ENCODE results near the gene PGK2. TPM values are rescaled to one million over a fixed set of nuclear protein-coding genes. Genes with fewer than 3 reads are reported as not detected.

PGK2 gene
- total RNA-seq (2021; fragmentation: NEBNext Ultra II Directional; extraction: Animal tissue kit (Norgen Biotek cat#: 25700)) (not detected in 2 replicates), polyA plus RNA-seq (2011; rRNA removed) (not detected in 2 replicates), polyA minus RNA-seq (2011; rRNA and poly(A)+ RNA removed) (not detected in 2 replicates)
- not detected for polyA plus RNA-seq (2011; cell fraction: cytosol; rRNA removed)
- polyA plus RNA-seq (2011; cell fraction: nucleus; rRNA removed): not detected
- polyA plus RNA-seq (2012, experiment 1 of 2): not detected in 4 replicates
- not detected for polyA plus RNA-seq (2012, experiment 2 of 2)
- polyA plus RNA-seq (2013, experiment 1 of 2): not detected
- not detected for polyA plus RNA-seq (2013, experiment 2 of 2)
- polyA minus RNA-seq (2011; cell fraction: cytosol; rRNA and poly(A)+ RNA removed): not detected
- not detected for polyA minus RNA-seq (2011; cell fraction: nucleus; rRNA and poly(A)+ RNA removed)
- long read RNA-seq, experiment 1: 0 reads
- long read RNA-seq, experiment 2: 0 reads

DNA sequence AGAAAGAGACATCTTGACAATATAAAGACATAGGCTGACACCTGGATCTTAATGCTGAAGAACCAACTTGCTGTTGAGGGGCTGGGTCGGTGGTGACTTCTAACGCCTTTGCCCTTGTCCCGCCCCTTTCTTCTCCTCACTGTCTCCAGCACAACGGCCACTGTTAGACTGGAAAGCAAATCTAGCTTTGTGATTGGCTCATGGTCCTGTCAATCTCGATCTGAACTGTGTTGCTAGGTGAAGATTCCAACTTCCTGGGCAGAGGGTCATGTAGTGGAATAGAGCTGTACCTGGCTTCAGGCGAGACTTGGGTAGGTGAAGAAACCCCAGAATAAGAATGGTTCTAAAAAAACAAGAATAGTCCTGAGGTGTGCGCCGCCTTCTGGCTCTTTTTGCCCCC is at the start of gene PGK2:
TSS of gene PGK2 (minus strand) at position 110 of the 400 bp plus-strand sequence. CDS start at position 12, 98 bp downstream.
- CTCF ChIA-PET (ENCODE audit: partially characterized antibody): no interaction called here
- H2AFZ ChIP-seq (ENCODE audit: low read length): no peak within 1 kb of the TSS
- TF ChIP-seq SP2 (IDR thresholded peaks at IDR 0.05; ENCODE audit: low read length) (peak; percentile 49), SUZ12 (IDR thresholded peaks at IDR 0.05; ENCODE audit: low read length) (no peak), HDAC6 (IDR thresholded peaks at IDR 0.05; ENCODE audit: low read depth, low read length) (no peak), GTF2F1 (IDR thresholded peaks at IDR 0.05; ENCODE audit: borderline replicate concordance, low read depth, low read length) (no peak), RFX5 (IDR thresholded peaks at IDR 0.05; ENCODE audit: borderline replicate concordance, low read depth, low read length) (peak; percentile 78), RXRA (IDR thresholded peaks at IDR 0.05; ENCODE audit: insufficient read depth, low read depth, low read length) (no peak), CHD2 (IDR thresholded peaks at IDR 0.05; ENCODE audit: low read length) (peak; percentile 56; the same call in 1 of the 2 replicates), SRF (IDR thresholded peaks at IDR 0.05; ENCODE audit: low read depth, low read length) (no peak), POLR2A (IDR thresholded peaks at IDR 0.05; ENCODE audit: control extremely low read depth in 1 of 2, low read depth in 2 of 2, low read length in 2 of 2) (no peak), FOSL1 (IDR thresholded peaks at IDR 0.05; ENCODE audit: insufficient read depth, low read depth, low read length) (no peak)
- TF ChIP-seq, protein P1, sequence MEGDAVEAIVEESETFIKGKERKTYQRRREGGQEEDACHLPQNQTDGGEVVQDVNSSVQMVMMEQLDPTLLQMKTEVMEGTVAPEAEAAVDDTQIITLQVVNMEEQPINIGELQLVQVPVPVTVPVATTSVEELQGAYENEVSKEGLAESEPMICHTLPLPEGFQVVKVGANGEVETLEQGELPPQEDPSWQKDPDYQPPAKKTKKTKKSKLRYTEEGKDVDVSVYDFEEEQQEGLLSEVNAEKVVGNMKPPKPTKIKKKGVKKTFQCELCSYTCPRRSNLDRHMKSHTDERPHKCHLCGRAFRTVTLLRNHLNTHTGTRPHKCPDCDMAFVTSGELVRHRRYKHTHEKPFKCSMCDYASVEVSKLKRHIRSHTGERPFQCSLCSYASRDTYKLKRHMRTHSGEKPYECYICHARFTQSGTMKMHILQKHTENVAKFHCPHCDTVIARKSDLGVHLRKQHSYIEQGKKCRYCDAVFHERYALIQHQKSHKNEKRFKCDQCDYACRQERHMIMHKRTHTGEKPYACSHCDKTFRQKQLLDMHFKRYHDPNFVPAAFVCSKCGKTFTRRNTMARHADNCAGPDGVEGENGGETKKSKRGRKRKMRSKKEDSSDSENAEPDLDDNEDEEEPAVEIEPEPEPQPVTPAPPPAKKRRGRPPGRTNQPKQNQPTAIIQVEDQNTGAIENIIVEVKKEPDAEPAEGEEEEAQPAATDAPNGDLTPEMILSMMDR (IDR thresholded peaks at IDR 0.05; ENCODE audit: control extremely low read depth in 1 of 3, insufficient read depth in 1 of 3, low read depth in 1 of 3, low read length in 3 of 3): no peak

More for the DNA sequence above, at the start of gene PGK2:
- Histone ChIP-seq H2BK120ac (replicated peaks; ENCODE audit: low read depth, low read length) (no peak within 1 kb of the TSS), H3K27me3 (replicated peaks in 1 of 4; ENCODE audit: control insufficient read depth in 3 of 4, extremely low read depth in 1 of 4, insufficient read depth in 3 of 4, low read length in 3 of 4) (no peaks in the 10 kb centered on the region), H3K14ac (ENCODE audit: insufficient read length) (no peak within 1 kb of the TSS), H3K79me1 (ENCODE audit: low read depth, low read length) (no peaks in the 10 kb centered on the region), H3K23ac (ENCODE audit: insufficient read length) (no peak within 1 kb of the TSS), H4K8ac (ENCODE audit: extremely low read depth, insufficient read depth, low read length) (no peak within 1 kb of the TSS; the same call in 1 of the 2 replicates), H3K23me2 (ENCODE audit: low read depth, low read length) (no peaks in the 10 kb centered on the region), H3K4me1 (replicated peaks in 1 of 4; ENCODE audit: control insufficient read depth in 3 of 4, insufficient read depth in 4 of 4, low read length in 3 of 4) (no peaks in the 10 kb centered on the region; a peak in 1 of 7 replicates), H3K18ac (ENCODE audit: extremely low read depth, low read length) (no peak within 1 kb of the TSS), H3K4ac (replicated peaks; ENCODE audit: insufficient read length, low read depth, low read length) (no peak within 1 kb of the TSS), H2AK5ac (ENCODE audit: low read depth, low read length) (no peak within 1 kb of the TSS), H3K9me3 (ENCODE audit: insufficient read depth in 2 of 2, low read depth in 1 of 2, low read length in 1 of 2) (no peaks in the 10 kb centered on the region), H4K91ac (replicated peaks; ENCODE audit: insufficient read length, low read length) (no peak within 1 kb of the TSS), H3K56ac (replicated peaks; ENCODE audit: insufficient read length, low read depth, low read length) (no peak within 1 kb of the TSS), H3K9ac (replicated peaks in 1 of 4; ENCODE audit: extremely low read depth in 1 of 4, low read depth in 3 of 4, low read length in 3 of 4) (no peak within 1 kb of the TSS), H2BK5ac (ENCODE audit: low read depth, low read length) (no peak within 1 kb of the TSS), H3K27ac (ENCODE audit: low read depth, low read length) (no peak within 1 kb of the TSS), H4K20me1 (replicated peaks in 1 of 2; ENCODE audit: control insufficient read depth in 1 of 2, insufficient read depth in 2 of 2, low read length in 2 of 2) (no peaks in the 10 kb centered on the region), H3K4me3 (ENCODE audit: extremely low read depth in 1 of 4, insufficient read depth in 2 of 4, low read depth in 3 of 4, low read length in 4 of 4) (no peak within 1 kb of the TSS), H2BK15ac (ENCODE audit: low read length) (no peak within 1 kb of the TSS), H2BK20ac (ENCODE audit: low read length) (no peak within 1 kb of the TSS), H4K5ac (ENCODE audit: insufficient read length, low read depth, low read length) (no peak within 1 kb of the TSS), H3K36me3 (ENCODE audit: control insufficient read depth in 2 of 4, insufficient read depth in 4 of 4, low read length in 3 of 4) (no peaks in the 10 kb centered on the region), H3K79me2 (ENCODE audit: control insufficient read depth in 1 of 2, insufficient read depth in 2 of 2, low read length in 2 of 2) (no peaks in the 10 kb centered on the region), H2BK12ac (ENCODE audit: low read depth, low read length) (no peak within 1 kb of the TSS), H3K4me2 (ENCODE audit: insufficient read depth in 1 of 2, low read depth in 2 of 2, low read length in 2 of 2) (no peak within 1 kb of the TSS)
- POLR2A ChIA-PET (ENCODE audit: partially characterized antibody): no interaction called here
- 87% methylated on average over 8 of the region's 8 CpGs; no CpG with 5 or more reads in 1 of the 2 experiments for WGBS, 2 experiments (ENCODE audit: extremely low coverage in 1 of 2, insufficient coverage in 1 of 2, insufficient read length in 1 of 2, insufficient replicate concordance in 2 of 2, low coverage in 1 of 2, low lambda C conversion rate in 2 of 2, missing lambda C conversion rate in 1 of 2)
- DNase-seq (ENCODE audit: low read depth in 1 of 2, low spot score in 2 of 2) (peak; percentile 46 to 71), FAIRE-seq (peak; percentile 87)

All from H1 (cell line).